WERI-Rb-1 (cell line): Measurements from ENCODE around the gene TPSG1.
"Not testable (repeated sequence)": the region's sequence is repeated elsewhere in the genome, so short reads cannot be mapped to it uniquely, and the experiment has no call there.

ENCODE experiments used
- DNase-seq: peaks from one replicate; pipeline ENCODE4 v3.0.0-alpha.2; 2020
- H3K27ac ChIP-seq: fragments of 250-450 bp; sonication (Bioruptor Pico); 2 replicates; pipeline ENCODE4 v1.5.1; 2020; ENCODE audit warnings: mild to moderate bottlenecking, moderate library complexity
- H3K27me3 ChIP-seq: fragments of 250-450 bp; sonication (Bioruptor Pico); 2 replicates; pipeline ENCODE4 v1.5.1; 2021; ENCODE audit warnings: mild to moderate bottlenecking, low read depth, moderate library complexity; ENCODE audit not compliant: insufficient read depth, severe bottlenecking
- H3K36me3 ChIP-seq: fragments of 250-450 bp; sonication (Bioruptor Pico); 2 replicates; pipeline ENCODE4 v1.5.1; 2020; ENCODE audit warnings: mild to moderate bottlenecking, moderate library complexity
- H3K4me3 ChIP-seq: 2 replicates; pipeline ENCODE4 v1.5.1; 2011; ENCODE audit warnings: low read depth, mild to moderate bottlenecking, control low read depth, low read length
- H3K9me3 ChIP-seq: fragments of 250-450 bp; sonication (Bioruptor Pico); 2 replicates; pipeline ENCODE4 v1.5.1; 2021; ENCODE audit warnings: mild to moderate bottlenecking, moderate library complexity; ENCODE audit not compliant: severe bottlenecking
- CTCF ChIP-seq: IDR thresholded peaks from 2 replicates; pipeline ENCODE4 v1.5.1; 2011; ENCODE audit warnings: low read depth, mild to moderate bottlenecking, control low read depth, inconsistent platforms, low read length

The TPSG1 gene

GRCh38 chr16:1245452-1246020, 20.5 kb upstream of the TPSG1 start:
- H3K27ac ChIP-seq = no peak overlapping the region
- no peaks in the 10 kb centered on the region for H3K27me3 ChIP-seq
- no peak overlapping the region; the same call in 1 of the 2 replicates for H3K4me3 ChIP-seq
- H3K9me3 ChIP-seq = no peaks in the 10 kb centered on the region
- TF ChIP-seq CTCF = no peak
- H3K36me3 ChIP-seq = no peaks in the 10 kb centered on the region
- DNase-seq = peak; percentile 49

- Histone ChIP-seq H3K27ac (no peak overlapping the region), H3K4me3 (no peak overlapping the region), H3K36me3 (no peaks in the 10 kb centered on the region), H3K9me3 (no peaks in the 10 kb centered on the region), H3K27me3 (no peaks in the 10 kb centered on the region)
- TF ChIP-seq CTCF = no peak
- DNase-seq = peak; percentile 5
Measured at GRCh38 chr16:1244881-1245280, 19.8 kb upstream of the TPSG1 start.

- H3K4me3 ChIP-seq, H3K27ac ChIP-seq, H3K36me3 ChIP-seq, H3K9me3 ChIP-seq, H3K27me3 ChIP-seq: not testable (repeated sequence)
- DNase-seq = peak; percentile 38
Measured at GRCh38 chr16:1243907-1244850, 19.1 kb upstream of the TPSG1 start.

- H3K27me3 ChIP-seq, H3K4me3 ChIP-seq, H3K36me3 ChIP-seq, H3K9me3 ChIP-seq, H3K27ac ChIP-seq: not testable (repeated sequence)
- peak; percentile 4 for DNase-seq
Measured at GRCh38 chr16:1243363-1243762, 18.3 kb upstream of the TPSG1 start.

GRCh38 chr16:1241081-1241480, 16.0 kb upstream of the TPSG1 start:
- H3K27ac ChIP-seq, H3K27me3 ChIP-seq, DNase-seq, H3K4me3 ChIP-seq, H3K36me3 ChIP-seq, H3K9me3 ChIP-seq: not testable (repeated sequence)

- DNase-seq, H3K27ac ChIP-seq, H3K4me3 ChIP-seq, H3K27me3 ChIP-seq, H3K36me3 ChIP-seq, H3K9me3 ChIP-seq: not testable (repeated sequence)
Measured at GRCh38 chr16:1240436-1240835, 15.4 kb upstream of the TPSG1 start, which contains the start of gene TPSAB1. Gene TPSAB1, plus strand, starts transcription at chr16:1240705. Its CDS starts 234 bp downstream, at chr16:1240939.

- H3K36me3 ChIP-seq, DNase-seq, H3K9me3 ChIP-seq, H3K27ac ChIP-seq, H3K27me3 ChIP-seq, H3K4me3 ChIP-seq: not testable (repeated sequence)
Measured at GRCh38 chr16:1239575-1239974, 14.5 kb upstream of the TPSG1 start.

GRCh38 chr16:1238909-1239308, 13.8 kb upstream of the TPSG1 start:
- DNase-seq, H3K4me3 ChIP-seq, H3K27me3 ChIP-seq, H3K9me3 ChIP-seq, H3K36me3 ChIP-seq, H3K27ac ChIP-seq: not testable (repeated sequence)

GRCh38 chr16:1237990-1238389, 12.9 kb upstream of the TPSG1 start:
- Histone ChIP-seq H3K27me3 (no peaks in the 10 kb centered on the region), H3K9me3 (no peaks in the 10 kb centered on the region), H3K4me3 (no peak overlapping the region), H3K36me3 (no peaks in the 10 kb centered on the region), H3K27ac (no peak overlapping the region)
- DNase-seq = no peak
- no peak for TF ChIP-seq CTCF

- not testable (repeated sequence) for H3K9me3 ChIP-seq, H3K27me3 ChIP-seq, H3K27ac ChIP-seq, H3K36me3 ChIP-seq, DNase-seq, H3K4me3 ChIP-seq
Measured at GRCh38 chr16:1236659-1237058, 11.6 kb upstream of the TPSG1 start.

- not testable (repeated sequence) for H3K36me3 ChIP-seq, H3K27ac ChIP-seq, DNase-seq, H3K4me3 ChIP-seq, H3K27me3 ChIP-seq, H3K9me3 ChIP-seq
Measured at GRCh38 chr16:1232049-1232748, 7.1 kb upstream of the TPSG1 start.
